ENCODE data around the gene RNF5. TPM values are rescaled to one million over a fixed set of nuclear protein-coding genes. Genes with fewer than 3 reads are reported as not detected.
A peak's percentile ranks its signal among the peaks of the same experiment; 100 is the strongest.

RNF5 gene
- total and polyA plus RNA-seq, 3 donors from 2014 or later = 67.1 to 79.0 (median 76.1) TPM

DNA sequence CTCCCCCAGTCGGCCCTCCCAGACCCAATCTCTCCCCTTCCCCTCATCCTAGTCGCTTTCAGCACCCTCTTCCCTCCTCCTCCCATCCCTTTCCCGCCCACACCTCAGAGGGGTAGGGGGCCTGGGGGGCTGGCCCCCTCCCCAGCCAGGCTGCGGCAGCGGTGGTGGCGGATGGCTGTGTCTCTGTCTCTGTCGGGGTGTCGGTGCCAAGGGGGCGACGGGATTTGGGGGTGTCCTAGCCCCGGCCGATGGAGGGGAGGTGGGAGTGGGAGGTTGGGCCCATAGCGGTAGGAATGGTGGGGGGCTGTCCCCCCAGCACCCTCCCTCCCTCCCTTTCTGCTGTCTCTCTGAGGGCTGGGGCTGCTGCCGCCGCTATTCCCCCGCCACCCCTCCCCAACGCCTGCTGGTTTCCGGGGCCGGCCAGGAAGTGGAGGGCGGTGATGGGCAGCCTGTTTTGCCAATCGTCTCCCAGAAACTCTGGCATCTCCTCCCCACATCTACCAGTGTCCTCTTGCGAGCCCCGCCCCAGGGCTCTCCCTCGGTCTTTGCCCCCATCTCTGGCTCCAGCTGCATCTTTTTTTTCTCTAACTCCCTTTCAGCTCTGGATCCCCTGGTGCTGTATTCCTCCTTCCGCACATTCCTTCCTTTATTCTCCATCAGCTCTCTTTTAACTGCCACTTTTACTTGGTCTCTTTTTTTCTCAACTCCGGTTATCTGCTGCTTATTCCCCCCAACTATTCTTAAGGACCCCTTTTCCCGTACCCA, 2.3 kb upstream of the RNF5 start, which contains the start of gene AGPAT1:
Gene AGPAT1, minus strand, starts transcription at position 374 of the 765 bp plus-strand sequence. CDS start 4,588 bp downstream, outside the sequence.
- Histone ChIP-seq H3K9me3 (no peaks in the 10 kb centered on the region), H3K4me3 (peak within 1 kb of the TSS; percentile 87 to 92), H3K27ac (peak within 1 kb of the TSS; percentile 94 to 99), H3K36me3 (ENCODE audit: low read depth, missing control alignments) (no peaks in the 10 kb centered on the region), H3K27me3 (no peaks in the 10 kb centered on the region), H3K4me1 (peaks cover 35% of the 10 kb centered on the region)
- WGBS, 2 donors = 1% methylated on average over 26 to 27 of the region's 27 CpGs
- TF ChIP-seq POLR2A (IDR thresholded peaks at IDR 0.05) = peak; percentile 56
- TF ChIP-seq, protein P1, sequence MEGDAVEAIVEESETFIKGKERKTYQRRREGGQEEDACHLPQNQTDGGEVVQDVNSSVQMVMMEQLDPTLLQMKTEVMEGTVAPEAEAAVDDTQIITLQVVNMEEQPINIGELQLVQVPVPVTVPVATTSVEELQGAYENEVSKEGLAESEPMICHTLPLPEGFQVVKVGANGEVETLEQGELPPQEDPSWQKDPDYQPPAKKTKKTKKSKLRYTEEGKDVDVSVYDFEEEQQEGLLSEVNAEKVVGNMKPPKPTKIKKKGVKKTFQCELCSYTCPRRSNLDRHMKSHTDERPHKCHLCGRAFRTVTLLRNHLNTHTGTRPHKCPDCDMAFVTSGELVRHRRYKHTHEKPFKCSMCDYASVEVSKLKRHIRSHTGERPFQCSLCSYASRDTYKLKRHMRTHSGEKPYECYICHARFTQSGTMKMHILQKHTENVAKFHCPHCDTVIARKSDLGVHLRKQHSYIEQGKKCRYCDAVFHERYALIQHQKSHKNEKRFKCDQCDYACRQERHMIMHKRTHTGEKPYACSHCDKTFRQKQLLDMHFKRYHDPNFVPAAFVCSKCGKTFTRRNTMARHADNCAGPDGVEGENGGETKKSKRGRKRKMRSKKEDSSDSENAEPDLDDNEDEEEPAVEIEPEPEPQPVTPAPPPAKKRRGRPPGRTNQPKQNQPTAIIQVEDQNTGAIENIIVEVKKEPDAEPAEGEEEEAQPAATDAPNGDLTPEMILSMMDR (IDR thresholded peaks at IDR 0.05) = no peak
- intact Hi-C loops (cut with DNase I; ENCODE audit: low total_unique reads) = no loop called here
- DNase-seq = peak; percentile 98

DNA sequence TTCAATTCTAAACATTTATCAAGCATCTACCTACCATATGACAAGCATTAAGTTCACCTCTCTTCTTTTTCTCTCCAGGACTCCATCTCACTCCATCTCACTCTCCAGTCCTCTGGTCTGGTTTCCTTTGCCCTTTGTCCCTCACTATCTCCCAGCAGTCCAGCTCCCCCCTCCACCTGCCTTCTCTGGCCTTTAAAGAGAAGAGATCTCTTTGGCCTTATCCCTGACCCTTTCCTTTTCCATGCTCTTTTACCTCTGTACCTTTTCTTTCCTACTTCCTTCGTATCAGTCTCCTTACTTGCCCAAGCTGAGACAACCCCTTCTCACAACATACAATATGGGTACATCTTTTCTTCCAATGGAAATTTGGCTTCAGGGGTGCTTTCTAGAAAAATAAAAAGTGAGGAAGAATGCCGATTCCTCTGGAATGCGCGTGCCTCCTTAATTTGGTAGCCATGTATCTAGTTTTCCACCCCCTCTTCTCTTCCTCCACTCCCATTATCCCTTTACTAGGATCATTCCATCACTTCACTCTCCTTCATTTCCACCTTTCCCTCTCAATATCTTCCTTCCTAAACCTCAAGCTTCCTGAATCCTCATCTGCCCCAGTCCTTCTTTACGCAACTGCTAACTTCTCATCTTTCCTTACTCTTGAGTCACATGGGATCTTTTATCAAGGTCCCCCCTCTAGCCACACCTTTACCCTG, 1.6 kb upstream of the RNF5 start:
- Histone ChIP-seq H3K27me3 (no peaks in the 10 kb centered on the region), H3K4me1 (peaks cover 35% of the 10 kb centered on the region)
- no peak for DNase-seq

DNA sequence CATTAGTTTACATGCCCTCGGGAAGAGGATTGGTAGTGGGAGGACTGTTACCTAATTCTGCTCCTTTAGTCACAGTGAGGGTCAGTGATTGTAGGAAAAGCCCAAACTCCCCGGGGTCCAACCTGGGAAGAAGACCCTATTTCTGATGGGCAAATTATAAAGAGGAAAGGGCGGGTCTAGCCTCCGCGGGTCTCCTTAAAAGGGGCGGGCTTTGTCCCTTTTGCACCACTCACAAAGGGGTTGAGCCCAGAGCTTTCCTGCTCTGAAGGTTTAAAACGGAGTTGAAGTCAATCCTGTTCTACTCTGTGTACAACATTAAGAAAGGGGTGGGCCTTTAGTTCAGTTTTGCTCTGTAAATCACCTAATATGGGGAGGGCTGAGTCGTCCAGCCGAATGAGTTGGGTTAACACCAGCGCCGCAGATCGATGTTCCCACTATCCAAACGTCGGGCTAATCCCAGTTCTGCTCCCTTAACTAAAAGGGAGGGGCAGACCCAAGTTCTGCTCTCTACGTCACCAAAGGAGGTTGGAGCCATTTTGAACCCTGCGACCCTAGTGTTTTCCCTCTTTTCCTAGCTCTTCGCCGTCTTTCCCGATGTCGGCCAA, 920 bp upstream of the RNF5 start:
- Histone ChIP-seq H3K27me3 (no peaks in the 10 kb centered on the region), H3K27ac (peak overlapping the region; percentile 94 to 99), H3K4me3 (peak overlapping the region; percentile 53 to 82), H3K36me3 (ENCODE audit: low read depth, missing control alignments) (no peaks in the 10 kb centered on the region), H3K4me1 (peaks cover 35% of the 10 kb centered on the region), H3K9me3 (no peaks in the 10 kb centered on the region)
- WGBS, 2 donors = 0 to 1% methylated on average over 20 of the region's 20 CpGs
- no peak for DNase-seq
- TF ChIP-seq, protein P1 (IDR thresholded peaks at IDR 0.05) = no peak
- TF ChIP-seq POLR2A (IDR thresholded peaks at IDR 0.05) = peak; percentile 58
- intact Hi-C loops (cut with DNase I; ENCODE audit: low total_unique reads) = no loop called here

More for the DNA sequence above, 1.6 kb upstream of the RNF5 start:
- Histone ChIP-seq H3K27ac (peak overlapping the region; percentile 94 to 99), H3K4me3 (peak overlapping the region; percentile 87 to 92), H3K9me3 (no peaks in the 10 kb centered on the region), H3K36me3 (ENCODE audit: low read depth, missing control alignments) (no peaks in the 10 kb centered on the region)
- 5 to 12% methylated on average over 5 of the region's 5 CpGs for WGBS, 2 donors
- TF ChIP-seq, protein P1 (IDR thresholded peaks at IDR 0.05) = no peak
- no peak for TF ChIP-seq POLR2A (IDR thresholded peaks at IDR 0.05)
- intact Hi-C loops (cut with DNase I; ENCODE audit: low total_unique reads) = no loop called here

DNA sequence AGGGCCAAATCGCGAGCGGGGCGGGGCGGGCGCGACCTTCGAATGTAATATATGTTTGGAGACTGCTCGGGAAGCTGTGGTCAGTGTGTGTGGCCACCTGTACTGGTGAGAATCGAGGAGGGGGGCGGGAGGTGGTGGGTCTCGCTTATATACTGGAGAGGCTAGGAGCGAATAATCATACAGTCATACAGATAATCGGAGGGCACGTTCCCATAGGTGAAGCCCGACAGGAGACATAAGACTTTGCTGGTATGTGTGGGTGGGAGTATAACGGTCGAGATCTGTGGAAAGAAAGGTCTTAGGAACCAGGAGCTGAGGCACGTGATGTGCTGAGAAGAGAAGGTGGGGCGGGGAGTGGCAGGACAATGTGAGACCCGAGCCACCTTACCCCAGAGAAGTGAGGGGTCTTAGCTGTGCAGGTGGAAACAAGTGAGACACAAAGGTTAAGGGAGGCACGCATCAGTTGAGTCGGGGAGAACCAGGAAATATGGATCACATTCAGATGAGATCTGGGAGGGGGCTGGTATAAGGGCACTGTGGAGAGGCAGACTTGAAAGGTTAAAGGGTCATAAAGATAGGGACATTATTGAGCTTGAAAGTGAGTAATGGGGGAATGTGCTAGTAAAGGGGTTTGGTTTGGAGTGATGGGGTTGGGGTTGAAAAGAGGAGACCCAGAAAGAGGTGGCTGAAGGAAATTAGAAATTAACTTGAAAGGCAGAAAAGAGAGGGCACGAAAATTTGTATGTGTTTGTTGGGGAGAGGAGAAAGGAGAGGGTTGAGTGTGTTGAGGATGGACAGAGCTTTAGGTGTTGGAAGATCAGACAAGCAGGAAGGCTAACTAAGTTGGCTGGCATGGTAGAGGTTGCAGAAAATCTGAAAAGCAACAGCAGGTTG, 589 bp downstream of the RNF5 start:
- H3K4me1 ChIP-seq = peaks cover 35% of the 10 kb centered on the region
- no peak for DNase-seq

More for the DNA sequence above, 589 bp downstream of the RNF5 start:
- no peaks in the 10 kb centered on the region for H3K9me3 ChIP-seq
- H3K36me3 ChIP-seq (ENCODE audit: low read depth, missing control alignments) = no peaks in the 10 kb centered on the region
- H3K27ac ChIP-seq = peak overlapping the region; percentile 94 to 99
- intact Hi-C loops (cut with DNase I; ENCODE audit: low total_unique reads) = no loop called here
- 2 to 3% methylated on average over 24 of the region's 24 CpGs for WGBS, 2 donors
- H3K4me3 ChIP-seq = peak overlapping the region; percentile 53 to 82
- H3K27me3 ChIP-seq = no peaks in the 10 kb centered on the region
- no peak for TF ChIP-seq POLR2A (IDR thresholded peaks at IDR 0.05)
- TF ChIP-seq, protein P1 (IDR thresholded peaks at IDR 0.05) = no peak

Measured in testis (tissue), 3 donors.